ENCODE measurements around the gene KLK3. TPM values are rescaled to one million over a fixed set of nuclear protein-coding genes. Genes with fewer than 3 reads are reported as not detected.

Gene KLK3
- total and polyA plus RNA-seq, 2 of the 13 experiments (the other 11 are each of a cell fraction or from before 2014, with no cell fraction given), result not detected

GRCh38 chr19:50874211-50874610 is 19.5 kb downstream of the KLK3 start:
- peaks cover 7 to 35% of the 10 kb centered on the region in 2 experiments; a peak in 4 of 5 replicates for H3K27me3 ChIP-seq (ENCODE audit: control insufficient read depth in 1 of 2, insufficient read depth in 2 of 2, low read length in 2 of 2)
- no peak for ATAC-seq
- H3K27ac ChIP-seq (ENCODE audit: extremely low read length, insufficient read depth, low read length), result no peak overlapping the region
- ChIA-PET POLR2A (no interaction called here), CTCF (ENCODE audit: low intra/inter-chr PET ratio, low total read pairs) (no interaction called here)
- no peak for FAIRE-seq
- DNase-seq (ENCODE audit: low spot score), result no peak
- H3K4me1 ChIP-seq (ENCODE audit: insufficient read depth, low read length), result no peaks in the 10 kb centered on the region
- no peak overlapping the region for H3K4me3 ChIP-seq (replicated peaks in 1 of 3; ENCODE audit: insufficient read depth in 1 of 3, low read depth in 2 of 3, low read length in 3 of 3)
- H3K9ac ChIP-seq (ENCODE audit: insufficient read depth, low read depth, low read length), result no peak overlapping the region
- WGBS (ENCODE audit: low lambda C conversion rate), result 24% methylated on average over 5 of the region's 5 CpGs
- no peaks in the 10 kb centered on the region for H3K79me2 ChIP-seq (ENCODE audit: insufficient read depth, low read length)
- no TSS peak for BruUV-seq (replicated peaks)
- H3K9me3 ChIP-seq (ENCODE audit: low read length), result no peaks in the 10 kb centered on the region
- H2AFZ ChIP-seq (ENCODE audit: low read length), result no peak overlapping the region
- in situ Hi-C loops (cut with HindIII; ENCODE audit: extremely low pct_ligation_motif_present, low pct_unique_long_range_greater_than_20kb), result no loop called here
- no peaks in the 10 kb centered on the region for H3K36me3 ChIP-seq (replicated peaks in 1 of 2; ENCODE audit: control insufficient read depth in 1 of 2, insufficient read depth in 2 of 2, low read length in 2 of 2)
- intact Hi-C loops (cut with micrococcal nuclease; ENCODE audit: unreplicated experiment), result no loop called here
- H4K20me1 ChIP-seq (ENCODE audit: insufficient read depth, low read length), result no peaks in the 10 kb centered on the region
- TF ChIP-seq ZFP62 (CRISPR knock-in tag; IDR thresholded peaks at IDR 0.05), result no peak
- no peak for TF ChIP-seq ZNF816 (CRISPR knock-in tag; IDR thresholded peaks at IDR 0.05; ENCODE audit: borderline replicate concordance)
- TF ChIP-seq ZFP36 (IDR thresholded peaks at IDR 0.05; ENCODE audit: borderline replicate concordance, low read depth, low read length, partially characterized antibody), result no peak
- no peak for TF ChIP-seq ZNF512 (CRISPR knock-in tag; IDR thresholded peaks at IDR 0.05)
- no peak for TF ChIP-seq ARID4A (CRISPR knock-in tag; IDR thresholded peaks at IDR 0.05; ENCODE audit: borderline replicate concordance)
- no peak for TF ChIP-seq ZSCAN12 (CRISPR knock-in tag; IDR thresholded peaks at IDR 0.05)
- TF ChIP-seq ZNF576 (CRISPR knock-in tag; IDR thresholded peaks at IDR 0.05), result no peak
- H3K4me2 ChIP-seq (ENCODE audit: low read depth, low read length), result no peak overlapping the region

Data from HepG2 (cell line).